Transverse colon (tissue), 4 donors: ENCODE data around the gene GUCY2F.

ENCODE experiments used
- CTCF ChIP-seq, 5 experiments: fragments of 200-600 bp in 3 of 5; fragments of 450-650 bp in 2 of 5; sonication (generic) in 3 of 5; IDR thresholded peaks; 1 replicate in 2 of 5; 2 replicates in 3 of 5; pipeline ENCODE4 v1.5.1; 2016 to 2017; ENCODE audit warnings: antibody characterized with exemption in 5 of 5, inconsistent platforms in 3 of 5, mild to moderate bottlenecking in 2 of 5, moderate library complexity in 1 of 5
- EP300 ChIP-seq: sonication (generic); formaldehyde crosslinking; IDR thresholded peaks from one replicate; pipeline ENCODE4 v1.6.1; 2017; ENCODE audit warnings: antibody characterized with exemption, low read depth
- POLR2AphosphoS5 ChIP-seq, 3 donors: sonication (generic); formaldehyde crosslinking; IDR thresholded peaks; one replicate each; pipeline ENCODE4 v1.6.1; 2016; ENCODE audit warnings: antibody characterized with exemption in 3 of 3

GRCh38 chrX:109373468-109373867 lies 108.4 kb downstream of the GUCY2F start:
- TF ChIP-seq EP300 (no peak), CTCF (IDR thresholded peaks at IDR 0.05) (no peak), POLR2AphosphoS5 (IDR thresholded peaks at IDR 0.05) (no peak)
